GM13977 (cell line): ENCODE measurements around the gene WDR45B.
A peak's percentile ranks its signal among the peaks of the same experiment; 100 is the strongest.

Experiments used
- DNase-seq: peaks from one replicate; pipeline ENCODE4 v3.0.0; 2012; ENCODE audit warnings: low spot score
- CTCF ChIP-seq: IDR thresholded peaks from 2 replicates; pipeline ENCODE4 v1.5.1; 2012; ENCODE audit warnings: mild to moderate bottlenecking, control low read depth; ENCODE audit not compliant: insufficient read depth; ENCODE audit errors: extremely low read depth, missing control alignments
- in situ Hi-C: fragments of 300-500 bp; cut with MboI; formaldehyde crosslinking; loops from one replicate; pipeline ENCODE4 v1.12.0; 2022; ENCODE audit warnings: low sequenced_read_pairs, low pct_unique_long_range_greater_than_20kb, mixed read lengths, inconsistent platforms; ENCODE audit not compliant: unreplicated experiment

Gene WDR45B

GRCh38 chr17:82619211-82619610, 29.0 kb downstream of the WDR45B start:
- in situ Hi-C loops: no loop called here
- TF ChIP-seq CTCF: no peak
- DNase-seq: no peak

- in situ Hi-C loops: no loop called here
- DNase-seq: no peak
- TF ChIP-seq CTCF: no peak
Observed at GRCh38 chr17:82616021-82616711, 32.1 kb downstream of the WDR45B start.

- in situ Hi-C loops: no loop called here
- TF ChIP-seq CTCF: peak; percentile 16
- no peak for DNase-seq
Observed at GRCh38 chr17:82615084-82616020, 32.9 kb downstream of the WDR45B start.

- DNase-seq: no peak
- no peak for TF ChIP-seq CTCF
- in situ Hi-C loops: no loop called here
Observed at GRCh38 chr17:82614095-82614631, 34.1 kb downstream of the WDR45B start.

GRCh38 chr17:82613283-82614094, 34.8 kb downstream of the WDR45B start:
- DNase-seq: no peak
- in situ Hi-C loops: no loop called here
- no peak for TF ChIP-seq CTCF
